Rectal smooth muscle tissue (tissue), 1 donor: Measurements from ENCODE around the gene PRR19.

ENCODE experiments used
- H3K27ac ChIP-seq: one replicate; pipeline ENCODE4 v1.7.0; 2013; ENCODE audit warnings: low read depth, low read length, inconsistent platforms
- H3K27me3 ChIP-seq: one replicate; pipeline ENCODE4 v1.7.0; 2013; ENCODE audit warnings: low read length; ENCODE audit not compliant: control insufficient read depth, insufficient read depth
- H3K36me3 ChIP-seq: one replicate; pipeline ENCODE4 v1.7.0; 2013; ENCODE audit warnings: low read length; ENCODE audit not compliant: control insufficient read depth, insufficient read depth
- H3K4me1 ChIP-seq: one replicate; pipeline ENCODE4 v1.7.0; 2013; ENCODE audit warnings: low read length; ENCODE audit not compliant: control insufficient read depth, insufficient read depth
- H3K4me3 ChIP-seq: one replicate; pipeline ENCODE4 v1.7.0; 2013; ENCODE audit warnings: low read length
- H3K9ac ChIP-seq: one replicate; pipeline ENCODE4 v1.7.0; 2013; ENCODE audit warnings: low read length

Gene PRR19

GRCh38 chr19:42295831-42296525 lies 6.0 kb upstream of the PRR19 start:
- Histone ChIP-seq H3K4me1 (peaks cover 2% of the 10 kb centered on the region), H3K9ac (no peak overlapping the region), H3K4me3 (no peak overlapping the region), H3K36me3 (peaks cover 19% of the 10 kb centered on the region), H3K27ac (no peak overlapping the region), H3K27me3 (no peaks in the 10 kb centered on the region)

- H3K27me3 ChIP-seq = no peaks in the 10 kb centered on the region
- H3K4me1 ChIP-seq = peaks cover 2% of the 10 kb centered on the region
- no peak overlapping the region for H3K27ac ChIP-seq
- H3K9ac ChIP-seq = no peak overlapping the region
- no peak overlapping the region for H3K4me3 ChIP-seq
- peaks cover 11% of the 10 kb centered on the region for H3K36me3 ChIP-seq
Observed at GRCh38 chr19:42297039-42297438, 4.9 kb upstream of the PRR19 start.

GRCh38 chr19:42303101-42303464 lies 1.2 kb downstream of the PRR19 start:
- Histone ChIP-seq H3K27ac (no peak overlapping the region), H3K9ac (peak overlapping the region; percentile 27), H3K4me1 (no peaks in the 10 kb centered on the region), H3K4me3 (peak overlapping the region; percentile 82), H3K27me3 (no peaks in the 10 kb centered on the region), H3K36me3 (no peaks in the 10 kb centered on the region)

- no peak overlapping the region for H3K9ac ChIP-seq
- no peak overlapping the region for H3K4me3 ChIP-seq
- no peaks in the 10 kb centered on the region for H3K4me1 ChIP-seq
- no peaks in the 10 kb centered on the region for H3K27me3 ChIP-seq
- H3K36me3 ChIP-seq = no peaks in the 10 kb centered on the region
- H3K27ac ChIP-seq = no peak overlapping the region
Observed at GRCh38 chr19:42303876-42304275, 1.9 kb downstream of the PRR19 start.

GRCh38 chr19:42306646-42307045 lies 4.7 kb downstream of the PRR19 start:
- Histone ChIP-seq H3K27ac (no peak overlapping the region), H3K36me3 (no peaks in the 10 kb centered on the region), H3K4me3 (no peak overlapping the region), H3K4me1 (no peaks in the 10 kb centered on the region), H3K9ac (no peak overlapping the region), H3K27me3 (peaks cover 3% of the 10 kb centered on the region)

GRCh38 chr19:42309686-42310085 lies 7.8 kb downstream of the PRR19 start:
- Histone ChIP-seq H3K36me3 (no peaks in the 10 kb centered on the region), H3K4me3 (no peak overlapping the region), H3K9ac (no peak overlapping the region), H3K27ac (no peak overlapping the region), H3K4me1 (no peaks in the 10 kb centered on the region), H3K27me3 (peaks cover 13% of the 10 kb centered on the region)

- Histone ChIP-seq H3K4me3 (no peak overlapping the region), H3K27me3 (peaks cover 13% of the 10 kb centered on the region), H3K4me1 (no peaks in the 10 kb centered on the region), H3K9ac (no peak overlapping the region), H3K27ac (no peak overlapping the region), H3K36me3 (no peaks in the 10 kb centered on the region)
Observed at GRCh38 chr19:42311657-42312056, 9.7 kb downstream of the PRR19 start.

- Histone ChIP-seq H3K36me3 (no peaks in the 10 kb centered on the region), H3K4me1 (no peaks in the 10 kb centered on the region), H3K27ac (no peak overlapping the region), H3K9ac (no peak overlapping the region), H3K4me3 (no peak overlapping the region), H3K27me3 (peaks cover 13% of the 10 kb centered on the region)
Observed at GRCh38 chr19:42312370-42312769, 10.4 kb downstream of the PRR19 start.

- H3K36me3 ChIP-seq = no peaks in the 10 kb centered on the region
- peak within 1 kb of the TSS; percentile 25 for H3K4me3 ChIP-seq
- H3K27ac ChIP-seq = no peak within 1 kb of the TSS
- H3K4me1 ChIP-seq = no peaks in the 10 kb centered on the region
- H3K9ac ChIP-seq = no peak within 1 kb of the TSS
- H3K27me3 ChIP-seq = peaks cover 13% of the 10 kb centered on the region
Observed at GRCh38 chr19:42313096-42313839, 11.3 kb downstream of the PRR19 start, which contains the start of gene TMEM145. TMEM145 (plus strand) TSS chr19:42313309; CDS start chr19:42313377, 68 bp downstream.

GRCh38 chr19:42313840-42314755 lies 12.2 kb downstream of the PRR19 start:
- no peak overlapping the region for H3K9ac ChIP-seq
- H3K27ac ChIP-seq = no peak overlapping the region
- peaks cover 13% of the 10 kb centered on the region for H3K27me3 ChIP-seq
- no peaks in the 10 kb centered on the region for H3K4me1 ChIP-seq
- H3K4me3 ChIP-seq = no peak overlapping the region
- H3K36me3 ChIP-seq = no peaks in the 10 kb centered on the region

- peaks cover 10% of the 10 kb centered on the region for H3K27me3 ChIP-seq
- H3K36me3 ChIP-seq = no peaks in the 10 kb centered on the region
- H3K27ac ChIP-seq = no peak overlapping the region
- no peak overlapping the region for H3K4me3 ChIP-seq
- no peak overlapping the region for H3K9ac ChIP-seq
- H3K4me1 ChIP-seq = no peaks in the 10 kb centered on the region
Observed at GRCh38 chr19:42315024-42315423, 13.1 kb downstream of the PRR19 start.
